Stomach (tissue), 9 donors: ENCODE data around the gene PALM3. TPM values are rescaled to one million over a fixed set of nuclear protein-coding genes. Genes with fewer than 3 reads are reported as not detected.
"Not testable (repeated sequence)": the region's sequence is repeated elsewhere in the genome, so short reads cannot be mapped to it uniquely, and the experiment has no call there.

Experiments
- DNase-seq, 2 donors: peaks; one replicate each; pipeline versions ENCODE4 v3.0.0 to v3.0.0-alpha.2; 2013 to 2019
- H3K27ac ChIP-seq, 5 donors: fragments of 200-600 bp in 4 of 5; sonication (generic) in 4 of 5; one replicate each; pipeline ENCODE4 v1.5.1; 2013 to 2019; ENCODE audit warnings: mild to moderate bottlenecking in 1 of 5, moderate library complexity in 1 of 5
- H3K27me3 ChIP-seq, 3 donors: fragments of 200-600 bp; sonication (generic); one replicate each; pipeline ENCODE4 v1.5.1; 2017 to 2019; ENCODE audit warnings: mixed run types in 1 of 3
- H3K36me3 ChIP-seq, 4 donors: fragments of 200-600 bp; sonication (generic); 1 replicate in 3 of 4; 2 replicates in 1 of 4; pipeline ENCODE4 v1.5.1; 2016 to 2019
- H3K4me1 ChIP-seq, 4 donors: fragments of 200-600 bp; sonication (generic); one replicate each; pipeline ENCODE4 v1.5.1; 2016 to 2019
- H3K4me3 ChIP-seq, 4 donors: fragments of 200-600 bp; sonication (generic) in 3 of 4; one replicate each; pipeline ENCODE4 v1.5.1; 2016 to 2019; ENCODE audit warnings: mild to moderate bottlenecking in 1 of 4
- H3K9me3 ChIP-seq, 4 donors: fragments of 200-600 bp; sonication (generic); one replicate each; pipeline ENCODE4 v1.5.1; 2016 to 2019
- CTCF ChIP-seq, 7 experiments: fragments of 450-650 bp in 4 of 7; fragments of 200-600 bp in 3 of 7; sonication (generic) in 3 of 7; IDR thresholded peaks; one replicate each; pipeline ENCODE4 v1.5.1; 2016 to 2019; ENCODE audit warnings: antibody characterized with exemption in 7 of 7, control low read depth in 2 of 7, mild to moderate bottlenecking in 1 of 7
- EP300 ChIP-seq: sonication (generic); formaldehyde crosslinking; IDR thresholded peaks from one replicate; pipeline ENCODE4 v1.6.1; 2017; ENCODE audit warnings: antibody characterized with exemption
- POLR2A ChIP-seq, 4 donors: fragments of 450-650 bp; IDR thresholded peaks; one replicate each; pipeline ENCODE4 v1.6.1; 2016; ENCODE audit warnings: antibody characterized with exemption in 4 of 4, control low read depth in 2 of 4, mild to moderate bottlenecking in 1 of 4, moderate library complexity in 1 of 4
- POLR2AphosphoS5 ChIP-seq, 3 donors: sonication (generic); formaldehyde crosslinking; IDR thresholded peaks; one replicate each; pipeline ENCODE4 v1.6.1; 2016; ENCODE audit warnings: antibody characterized with exemption in 3 of 3
- WGBS, 5 donors: extraction: QIAGEN DNeasy Blood & Tissue Kit in 3 of 5; methylation state at CpG; one replicate each; pipeline versions ENCODE4 v1.1.5 to v1.1.7; 2013 to 2018; 5-methylcytosine and 5-hydroxymethylcytosine counted together
- intact Hi-C: fragments of 100-400 bp; cut with DNase I; formaldehyde crosslinking; loops from one replicate; pipeline ENCODE4 v1.15.1; 2023; ENCODE audit warnings: low total_unique reads
- polyA plus RNA-seq, 3 donors: library from polyadenylated mRNA; stranded (reverse); fragments of 200-250 nt; gene quantifications; one replicate each; pipeline ENCODE4 v1.2.3, GENCODE V29; 2013
- total RNA-seq, 5 donors: library from RNA; depleted of rRNA; stranded (reverse); fragments of >200 nt; gene quantifications; one replicate each; pipeline versions ENCODE4 v1.1.0 to v1.2.3, GENCODE V29; 2014 to 2016
- donor health status: healthy with polysubstance abuse.
- donor health status: Bipolar disorder and iron deficiency.
- donor health status: healthy.

Gene PALM3
- total and polyA plus RNA-seq, 8 donors: 4.2 to 141 (median 21.6) TPM

GRCh38 chr19:14021474-14021873 is 40.4 kb downstream of the PALM3 start:
- Histone ChIP-seq H3K27ac (no peak overlapping the region), H3K9me3 (no peaks in the 10 kb centered on the region), H3K4me1 (peaks cover 0 to 10% (median 3%) of the 10 kb centered on the region in 4 donors), H3K4me3 (no peak overlapping the region), H3K36me3 (no peaks in the 10 kb centered on the region), H3K27me3 (peaks cover 0 to 2% (median 0%) of the 10 kb centered on the region in 3 donors)
- DNase-seq: peak in 1 of 2 donors; percentile 69
- 52 to 86% (median 63%) methylated on average over 5 of the region's 5 CpGs for WGBS, 5 donors
- TF ChIP-seq CTCF (IDR thresholded peaks at IDR 0.05) (no peak), EP300 (no peak), POLR2A (IDR thresholded peaks at IDR 0.05) (no peak), POLR2AphosphoS5 (IDR thresholded peaks at IDR 0.05) (no peak)
- intact Hi-C loops: no loop called here

GRCh38 chr19:14019739-14020138 is 42.1 kb downstream of the PALM3 start:
- WGBS, 5 donors: 88 to 95% (median 94%) methylated on average over 3 of the region's 3 CpGs
- H3K36me3 ChIP-seq, H3K9me3 ChIP-seq, DNase-seq, H3K27me3 ChIP-seq, H3K4me3 ChIP-seq, intact Hi-C loops, H3K27ac ChIP-seq: not testable (repeated sequence)
- H3K4me1 ChIP-seq: peaks cover 0 to 20% (median 7%) of the 10 kb centered on the region in 4 donors

GRCh38 chr19:14019100-14019499 is 42.8 kb downstream of the PALM3 start:
- Histone ChIP-seq H3K4me3 (no peak overlapping the region), H3K9me3 (no peaks in the 10 kb centered on the region), H3K27me3 (no peaks in the 10 kb centered on the region), H3K27ac (no peak overlapping the region), H3K4me1 (peaks cover 0 to 20% (median 7%) of the 10 kb centered on the region in 4 donors), H3K36me3 (no peaks in the 10 kb centered on the region)
- WGBS, 5 donors: 77 to 93% (median 81%) methylated on average over 6 of the region's 6 CpGs
- TF ChIP-seq EP300 (no peak), POLR2A (IDR thresholded peaks at IDR 0.05) (no peak), CTCF (IDR thresholded peaks at IDR 0.05) (no peak), POLR2AphosphoS5 (IDR thresholded peaks at IDR 0.05) (no peak)
- no peak for DNase-seq
- intact Hi-C loops: no loop called here

- TF ChIP-seq POLR2AphosphoS5 (IDR thresholded peaks at IDR 0.05): no peak
- no peak for TF ChIP-seq POLR2A (IDR thresholded peaks at IDR 0.05)
- TF ChIP-seq EP300: no peak
- TF ChIP-seq CTCF (IDR thresholded peaks at IDR 0.05): no peak
- H3K4me1 ChIP-seq: peaks cover 0 to 10% (median 3%) of the 10 kb centered on the region in 4 donors
- peak in 1 of 2 donors; percentile 83 for DNase-seq
- H3K9me3 ChIP-seq: no peaks in the 10 kb centered on the region
- H3K36me3 ChIP-seq: no peaks in the 10 kb centered on the region
- intact Hi-C loops: no loop called here
- WGBS, 5 donors: 31 to 50% (median 36%) methylated on average over 8 of the region's 8 CpGs
- H3K27ac ChIP-seq: peak overlapping the region in 1 of 5 donors; percentile 49
- no peak overlapping the region for H3K4me3 ChIP-seq
- no peaks in the 10 kb centered on the region for H3K27me3 ChIP-seq
Measured at GRCh38 chr19:14015524-14016035, 46.3 kb downstream of the PALM3 start.

GRCh38 chr19:14012378-14012915 is 49.4 kb downstream of the PALM3 start:
- H3K27ac ChIP-seq: no peak overlapping the region
- no peak for TF ChIP-seq CTCF (IDR thresholded peaks at IDR 0.05)
- TF ChIP-seq POLR2AphosphoS5 (IDR thresholded peaks at IDR 0.05): no peak
- no peak for TF ChIP-seq EP300
- no peak for TF ChIP-seq POLR2A (IDR thresholded peaks at IDR 0.05)
- H3K4me1 ChIP-seq: peaks cover 0 to 10% (median 3%) of the 10 kb centered on the region in 4 donors
- H3K36me3 ChIP-seq: no peaks in the 10 kb centered on the region
- no peak overlapping the region for H3K4me3 ChIP-seq
- intact Hi-C loops: no loop called here
- 55 to 88% (median 75%) methylated on average over 2 of the region's 2 CpGs for WGBS, 5 donors
- no peak for DNase-seq
- H3K27me3 ChIP-seq: no peaks in the 10 kb centered on the region
- no peaks in the 10 kb centered on the region for H3K9me3 ChIP-seq
